Activated naive CD4-positive, alpha-beta T cell treated with anti-CD3 and anti-CD28 coated beads, Interleukin-2, amount 50 U/mL, for 24 hours (primary cell): ENCODE measurements around the gene AGTRAP.
A peak's percentile ranks its signal among the peaks of the same experiment; 100 is the strongest.

Experiments used
- H3K27ac Mint-ChIP-seq: one replicate; pipeline ENCODE4 v1.8.0; 2021; ENCODE audit warnings: mild to moderate bottlenecking, mixed read lengths
- H3K27me3 Mint-ChIP-seq: one replicate; pipeline ENCODE4 v1.8.0; 2021; ENCODE audit warnings: mixed read lengths
- H3K36me3 Mint-ChIP-seq: one replicate; pipeline ENCODE4 v1.8.0; 2021; ENCODE audit warnings: mixed read lengths
- H3K4me1 Mint-ChIP-seq: one replicate; pipeline ENCODE4 v1.8.0; 2021; ENCODE audit warnings: mixed read lengths
- H3K4me3 Mint-ChIP-seq: one replicate; pipeline ENCODE4 v1.8.0; 2021; ENCODE audit warnings: mild to moderate bottlenecking, mixed read lengths
- H3K9me3 Mint-ChIP-seq: one replicate; pipeline ENCODE4 v1.8.0; 2021; ENCODE audit warnings: mixed read lengths

Gene AGTRAP

GRCh38 chr1:11740258-11741192, 4.6 kb downstream of the AGTRAP start:
- H3K27ac Mint-ChIP-seq = peak overlapping the region; percentile 51
- peak overlapping the region; percentile 49 for H3K4me3 Mint-ChIP-seq
- peaks cover 61% of the 10 kb centered on the region for H3K4me1 Mint-ChIP-seq
- no peaks in the 10 kb centered on the region for H3K27me3 Mint-ChIP-seq
- no peaks in the 10 kb centered on the region for H3K9me3 Mint-ChIP-seq
- no peaks in the 10 kb centered on the region for H3K36me3 Mint-ChIP-seq

GRCh38 chr1:11741482-11741881, 5.5 kb downstream of the AGTRAP start:
- Mint-ChIP-seq H3K27ac (no peak overlapping the region), H3K4me1 (peaks cover 61% of the 10 kb centered on the region), H3K36me3 (no peaks in the 10 kb centered on the region), H3K9me3 (no peaks in the 10 kb centered on the region), H3K4me3 (no peak overlapping the region), H3K27me3 (no peaks in the 10 kb centered on the region)

DNA sequence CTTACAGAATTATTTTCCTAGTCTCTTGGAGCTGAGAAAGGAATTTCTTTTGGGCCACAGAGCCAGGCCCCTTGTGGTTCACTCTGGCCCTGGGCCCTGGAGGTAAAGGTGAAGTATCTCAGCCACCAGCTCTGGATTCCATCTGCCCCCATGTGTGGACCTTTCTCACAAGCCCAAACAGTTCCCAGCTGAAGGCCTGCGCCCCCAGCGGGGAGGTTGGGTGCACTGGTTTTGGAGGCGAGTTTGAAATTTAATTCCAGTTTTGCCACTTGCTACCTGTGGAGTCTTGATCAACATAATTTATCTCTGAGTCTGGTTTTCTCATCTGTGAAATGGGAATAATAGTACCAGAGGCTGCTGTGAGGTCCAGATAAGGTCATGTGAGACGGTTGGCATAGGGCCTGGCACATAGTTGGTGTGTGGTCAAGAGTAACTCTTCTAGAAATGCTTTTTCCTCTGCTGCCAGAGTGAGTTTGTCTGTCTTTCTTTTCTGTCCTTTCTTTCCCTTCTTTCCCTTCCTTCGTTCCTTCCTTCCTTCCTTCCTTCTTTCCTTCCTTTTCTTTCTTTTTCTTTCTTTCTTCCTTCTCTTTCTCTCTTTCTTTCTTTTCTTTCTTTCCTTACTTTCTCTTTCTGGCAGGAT, 6.1 kb downstream of the AGTRAP start:
- H3K9me3 Mint-ChIP-seq = no peaks in the 10 kb centered on the region
- H3K27me3 Mint-ChIP-seq = no peaks in the 10 kb centered on the region
- peak overlapping the region; percentile 12 for H3K4me3 Mint-ChIP-seq
- H3K27ac Mint-ChIP-seq = peak overlapping the region; percentile 19
- H3K36me3 Mint-ChIP-seq = peaks cover 4% of the 10 kb centered on the region
- peaks cover 61% of the 10 kb centered on the region for H3K4me1 Mint-ChIP-seq

DNA sequence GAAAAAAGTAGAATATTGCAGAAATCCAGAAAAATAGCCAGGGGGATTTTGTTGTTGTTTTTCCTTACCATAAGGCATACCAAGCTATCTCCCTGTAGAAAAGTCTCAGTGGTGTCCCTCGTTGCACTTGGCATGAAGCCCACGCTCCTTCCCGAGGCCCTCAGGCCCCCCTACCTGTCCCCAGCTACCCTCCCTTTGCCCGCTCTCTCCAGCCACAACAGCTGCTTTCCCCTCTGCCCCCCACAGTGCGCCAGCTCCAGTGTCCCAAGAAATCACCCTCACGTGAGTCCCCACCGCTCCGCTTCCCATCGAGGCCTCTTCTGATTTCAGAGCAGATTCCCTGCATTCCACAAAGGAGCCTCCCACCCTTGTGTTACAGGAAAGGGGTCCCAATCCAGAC, 8.4 kb downstream of the AGTRAP start:
- no peak overlapping the region for H3K4me3 Mint-ChIP-seq
- H3K9me3 Mint-ChIP-seq = no peaks in the 10 kb centered on the region
- H3K4me1 Mint-ChIP-seq = peaks cover 44% of the 10 kb centered on the region
- peaks cover 4% of the 10 kb centered on the region for H3K36me3 Mint-ChIP-seq
- H3K27me3 Mint-ChIP-seq = no peaks in the 10 kb centered on the region
- no peak overlapping the region for H3K27ac Mint-ChIP-seq

- Mint-ChIP-seq H3K36me3 (peaks cover 4% of the 10 kb centered on the region), H3K9me3 (no peaks in the 10 kb centered on the region), H3K4me1 (peaks cover 27% of the 10 kb centered on the region), H3K27ac (no peak overlapping the region), H3K4me3 (no peak overlapping the region), H3K27me3 (no peaks in the 10 kb centered on the region)
Observed at GRCh38 chr1:11746092-11746491, 10.2 kb downstream of the AGTRAP start.

DNA sequence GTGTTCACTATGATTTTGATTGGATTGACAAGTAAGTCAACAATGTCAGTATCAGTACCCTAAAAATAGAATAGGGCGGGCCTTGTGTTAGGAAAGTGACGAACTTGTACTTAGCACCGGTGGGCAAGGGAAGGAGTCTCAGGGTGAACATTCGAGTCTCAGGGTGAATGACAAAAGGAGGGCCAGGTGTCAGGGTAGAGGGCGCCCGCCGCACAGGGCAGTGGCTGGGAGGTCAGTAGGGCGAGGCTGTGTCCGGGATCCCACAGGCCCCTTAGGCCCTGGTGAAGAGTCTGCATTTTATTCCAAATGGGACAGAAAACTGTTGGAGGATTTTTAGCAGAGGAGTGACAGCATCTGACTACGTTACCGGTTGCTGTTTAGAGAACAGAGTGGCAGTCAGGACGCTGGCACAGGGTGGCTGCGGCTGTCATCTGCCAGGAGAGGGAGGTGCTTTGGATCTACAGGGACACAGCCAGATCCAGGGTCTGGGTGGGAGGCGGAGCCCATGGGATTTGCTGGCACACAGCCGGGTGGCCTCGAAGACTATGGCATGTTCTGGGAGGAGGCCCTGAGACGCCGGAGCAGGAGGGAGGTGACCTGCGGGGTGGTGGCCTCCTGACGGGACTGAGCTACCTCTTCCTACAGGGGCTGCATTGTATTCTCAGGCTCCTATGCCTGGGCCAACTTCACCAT, 11.0 kb downstream of the AGTRAP start:
- Mint-ChIP-seq H3K27me3 (no peaks in the 10 kb centered on the region), H3K4me3 (no peak overlapping the region), H3K4me1 (peaks cover 19% of the 10 kb centered on the region), H3K9me3 (no peaks in the 10 kb centered on the region), H3K36me3 (peaks cover 4% of the 10 kb centered on the region), H3K27ac (peak overlapping the region; percentile 38)

DNA sequence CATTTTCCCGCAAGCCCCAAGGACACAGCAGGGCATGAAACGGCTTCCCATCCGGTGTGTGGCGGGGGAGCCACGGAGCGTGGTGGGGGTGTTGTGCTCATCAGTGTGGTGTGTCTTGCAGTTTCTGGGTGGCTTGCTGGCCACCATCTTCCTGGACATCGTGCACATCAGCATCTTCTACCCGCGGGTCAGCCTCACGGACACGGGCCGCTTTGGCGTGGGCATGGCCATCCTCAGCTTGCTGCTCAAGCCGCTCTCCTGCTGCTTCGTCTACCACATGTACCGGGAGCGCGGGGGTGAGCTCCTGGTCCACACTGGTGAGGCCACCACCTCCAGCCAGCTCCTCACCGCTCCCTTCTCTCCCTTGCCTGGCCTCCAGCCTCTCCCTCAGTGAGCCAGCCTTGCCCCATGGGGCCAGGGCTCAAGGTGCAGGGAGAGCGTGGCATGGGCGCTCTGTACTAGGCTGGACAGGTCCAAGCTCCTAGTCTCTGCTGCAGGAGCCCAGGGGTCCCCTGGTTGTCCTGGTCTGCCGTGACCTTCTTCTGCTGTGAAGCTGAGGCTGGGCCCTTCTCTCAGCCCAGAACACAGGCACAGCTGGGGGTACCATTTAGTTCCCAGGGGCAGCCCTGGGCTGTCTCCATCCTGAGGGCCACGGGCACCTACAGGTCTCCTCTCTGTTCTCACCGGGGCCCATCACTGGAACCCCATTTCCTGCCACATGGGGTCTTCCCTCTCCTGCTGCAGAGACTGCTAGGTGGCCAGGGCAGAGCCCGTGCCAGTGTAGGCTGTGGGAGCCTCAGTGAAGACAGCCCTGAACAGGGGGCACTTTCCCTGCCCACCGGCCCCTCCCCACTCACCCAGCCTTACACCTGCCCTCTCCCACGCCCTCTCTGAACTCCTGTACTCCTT, 12.6 kb downstream of the AGTRAP start:
- Mint-ChIP-seq H3K4me1 (peaks cover 10% of the 10 kb centered on the region), H3K36me3 (peaks cover 4% of the 10 kb centered on the region), H3K9me3 (no peaks in the 10 kb centered on the region), H3K27me3 (no peaks in the 10 kb centered on the region), H3K4me3 (no peak overlapping the region), H3K27ac (peak overlapping the region; percentile 46)

DNA sequence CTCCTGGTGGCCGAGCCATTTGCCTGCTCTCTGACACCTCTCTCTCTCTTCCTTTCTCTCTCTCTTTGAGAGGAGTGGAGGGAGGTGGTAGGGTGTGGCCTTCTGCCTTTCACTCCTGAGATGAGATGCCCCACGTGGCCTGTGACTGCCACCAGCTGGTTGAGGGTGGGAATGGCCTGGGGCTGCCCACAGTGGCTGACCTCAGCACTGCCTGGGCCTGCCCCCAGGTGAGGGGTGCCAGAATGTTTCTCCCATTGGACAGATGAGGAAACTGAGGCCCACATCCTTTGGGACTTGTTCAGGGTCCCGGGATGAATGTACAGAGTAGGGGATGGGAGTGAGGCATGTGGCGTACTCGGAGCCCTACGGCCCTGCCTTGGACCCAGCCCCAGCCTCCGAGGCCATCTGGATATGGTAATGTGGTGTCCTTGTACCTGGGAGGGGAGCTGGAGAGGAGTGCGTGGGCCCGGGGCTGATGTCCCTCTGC, 13.3 kb downstream of the AGTRAP start:
- Mint-ChIP-seq H3K9me3 (no peaks in the 10 kb centered on the region), H3K27me3 (no peaks in the 10 kb centered on the region), H3K4me3 (no peak overlapping the region), H3K4me1 (peaks cover 10% of the 10 kb centered on the region), H3K36me3 (peaks cover 4% of the 10 kb centered on the region), H3K27ac (no peak overlapping the region)

DNA sequence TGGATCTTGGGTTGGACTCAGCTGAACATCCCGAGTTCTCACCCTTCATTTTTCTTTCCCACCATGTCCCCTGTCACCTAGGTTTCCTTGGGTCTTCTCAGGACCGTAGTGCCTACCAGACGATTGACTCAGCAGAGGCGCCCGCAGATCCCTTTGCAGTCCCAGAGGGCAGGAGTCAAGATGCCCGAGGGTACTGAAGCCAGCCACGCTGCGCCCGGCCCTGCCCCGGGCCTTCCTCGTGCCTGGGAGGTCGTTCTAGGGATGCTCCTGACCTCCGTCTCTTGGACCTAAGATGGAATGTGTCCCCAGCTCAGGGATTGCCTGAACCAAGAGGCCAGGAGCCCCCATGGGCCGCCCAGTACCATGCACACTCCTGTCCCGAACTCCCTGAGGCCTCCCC, 14.1 kb downstream of the AGTRAP start:
- Mint-ChIP-seq H3K27me3 (no peaks in the 10 kb centered on the region), H3K4me3 (no peak overlapping the region), H3K27ac (no peak overlapping the region), H3K36me3 (peaks cover 4% of the 10 kb centered on the region), H3K4me1 (peaks cover 10% of the 10 kb centered on the region), H3K9me3 (no peaks in the 10 kb centered on the region)

DNA sequence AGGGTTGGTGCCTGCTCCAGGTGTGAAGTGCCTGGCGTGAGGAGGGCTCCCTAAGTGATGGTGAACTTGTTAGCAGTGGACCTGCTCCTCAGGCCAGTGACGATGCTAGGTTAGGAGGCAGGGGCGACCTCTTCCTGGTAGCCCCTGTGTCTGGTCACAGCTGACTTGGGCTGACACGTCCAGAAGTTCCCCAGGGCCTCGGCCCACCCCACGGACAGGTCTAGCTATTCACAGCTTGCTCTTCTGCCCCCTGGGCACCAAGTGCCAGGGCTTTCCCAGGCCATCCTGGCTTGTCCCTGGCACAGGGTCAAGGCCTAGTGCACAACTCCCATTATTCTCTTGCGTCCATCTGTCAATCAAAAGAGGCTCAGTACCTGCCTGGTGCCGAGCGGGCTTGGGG, 15.2 kb downstream of the AGTRAP start:
- no peak overlapping the region for H3K4me3 Mint-ChIP-seq
- H3K27ac Mint-ChIP-seq = no peak overlapping the region
- H3K27me3 Mint-ChIP-seq = no peaks in the 10 kb centered on the region
- H3K9me3 Mint-ChIP-seq = no peaks in the 10 kb centered on the region
- H3K36me3 Mint-ChIP-seq = peaks cover 4% of the 10 kb centered on the region
- peaks cover 10% of the 10 kb centered on the region for H3K4me1 Mint-ChIP-seq

GRCh38 chr1:11752359-11753088, 16.6 kb downstream of the AGTRAP start:
- no peaks in the 10 kb centered on the region for H3K36me3 Mint-ChIP-seq
- peak overlapping the region; percentile 46 for H3K27ac Mint-ChIP-seq
- H3K4me3 Mint-ChIP-seq = no peak overlapping the region
- H3K4me1 Mint-ChIP-seq = peaks cover 6% of the 10 kb centered on the region
- H3K9me3 Mint-ChIP-seq = no peaks in the 10 kb centered on the region
- no peaks in the 10 kb centered on the region for H3K27me3 Mint-ChIP-seq

- Mint-ChIP-seq H3K27me3 (no peaks in the 10 kb centered on the region), H3K4me3 (no peak overlapping the region), H3K4me1 (peaks cover 6% of the 10 kb centered on the region), H3K36me3 (no peaks in the 10 kb centered on the region), H3K27ac (no peak overlapping the region), H3K9me3 (no peaks in the 10 kb centered on the region)
Observed at GRCh38 chr1:11753555-11754208, 17.7 kb downstream of the AGTRAP start.

DNA sequence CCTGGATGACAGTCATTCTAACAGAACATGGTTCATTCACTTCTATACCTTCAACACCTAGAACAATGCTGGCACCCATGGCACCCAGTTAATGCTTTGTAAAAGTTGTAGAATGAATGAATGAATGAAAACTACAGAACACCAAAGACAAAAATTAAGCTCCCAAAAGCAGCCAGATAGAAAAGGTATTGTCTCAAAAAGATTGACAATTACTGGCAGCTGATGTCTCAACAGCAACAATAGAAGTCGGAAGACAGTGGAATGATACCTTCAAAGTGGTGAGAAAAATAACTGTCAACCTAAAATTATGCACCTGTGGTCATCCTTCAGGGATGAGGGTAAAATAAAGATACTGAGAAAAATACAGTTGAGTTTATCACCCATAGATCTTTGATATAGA, 21.1 kb downstream of the AGTRAP start:
- no peaks in the 10 kb centered on the region for H3K36me3 Mint-ChIP-seq
- H3K4me1 Mint-ChIP-seq = no peaks in the 10 kb centered on the region
- H3K9me3 Mint-ChIP-seq = no peaks in the 10 kb centered on the region
- H3K4me3 Mint-ChIP-seq = no peak overlapping the region
- peaks cover 2% of the 10 kb centered on the region for H3K27me3 Mint-ChIP-seq
- H3K27ac Mint-ChIP-seq = no peak overlapping the region

GRCh38 chr1:11759791-11760190, 23.9 kb downstream of the AGTRAP start:
- H3K4me3 Mint-ChIP-seq = no peak overlapping the region

More at GRCh38 chr1:11759791-11760190, 23.9 kb downstream of the AGTRAP start:
- Mint-ChIP-seq H3K27me3 (peaks cover 9% of the 10 kb centered on the region), H3K36me3 (no peaks in the 10 kb centered on the region), H3K27ac (no peak overlapping the region), H3K4me1 (peaks cover 6% of the 10 kb centered on the region), H3K9me3 (no peaks in the 10 kb centered on the region)
